Spinal cord (tissue), 10 donors: ENCODE measurements around the gene CHTF18. TPM values are rescaled to one million over a fixed set of nuclear protein-coding genes. Genes with fewer than 3 reads are reported as not detected.
"Not testable (repeated sequence)": the region's sequence is repeated elsewhere in the genome, so short reads cannot be mapped to it uniquely, and the experiment has no call there.

Experiments used
- DNase-seq, 6 donors: peaks; one replicate each; pipeline versions ENCODE4 v3.0.0 to v3.0.0-alpha.2; 2013 to 2015; ENCODE audit warnings: low spot score in 6 of 6, low read depth in 4 of 6
- H3K27ac ChIP-seq: one replicate; pipeline ENCODE4 v1.5.1; 2013; ENCODE audit warnings: low read depth, low read length, control low read depth
- H3K27me3 ChIP-seq: one replicate; pipeline ENCODE4 v1.6.1; 2013; ENCODE audit warnings: low read length; ENCODE audit not compliant: control insufficient read depth, insufficient read depth
- H3K36me3 ChIP-seq: one replicate; pipeline ENCODE4 v1.6.1; 2013; ENCODE audit warnings: low read length; ENCODE audit not compliant: control insufficient read depth, insufficient read depth
- H3K4me1 ChIP-seq: one replicate; pipeline ENCODE4 v1.6.1; 2013; ENCODE audit warnings: low read length; ENCODE audit not compliant: control insufficient read depth, insufficient read depth
- H3K4me3 ChIP-seq: one replicate; pipeline ENCODE4 v1.5.1; 2013; ENCODE audit warnings: low read depth, low read length, control low read depth
- H3K9me3 ChIP-seq: one replicate; pipeline ENCODE4 v1.6.1; 2013; ENCODE audit warnings: low read length; ENCODE audit not compliant: control insufficient read depth, insufficient read depth
- WGBS: methylation state at CpG from one replicate; pipeline ENCODE4 v1.1.5; 2013; ENCODE audit warnings: missing lambda C conversion rate; ENCODE audit not compliant: insufficient coverage; 5-methylcytosine and 5-hydroxymethylcytosine counted together
- polyA plus RNA-seq, 2 donors: library from polyadenylated mRNA; unstranded; fragments of 120-200 nt; gene quantifications; one replicate each; pipeline ENCODE4 v1.2.1, GENCODE V29; 2013; ENCODE audit not compliant: insufficient read length in 2 of 2
- total RNA-seq, 2 donors: library from RNA; depleted of rRNA in 1 of 2; stranded (reverse); fragments of 120-200 nt in 1 of 2; fragments of >200 nt in 1 of 2; gene quantifications; one replicate each; pipeline versions ENCODE4 v1.2.3 to v1.2.4, GENCODE V29; 2013 to 2014
- donor health status: healthy.

The CHTF18 gene
- total and polyA plus RNA-seq, 4 donors: 6.1 to 37.1 (median 23.3) TPM

DNA sequence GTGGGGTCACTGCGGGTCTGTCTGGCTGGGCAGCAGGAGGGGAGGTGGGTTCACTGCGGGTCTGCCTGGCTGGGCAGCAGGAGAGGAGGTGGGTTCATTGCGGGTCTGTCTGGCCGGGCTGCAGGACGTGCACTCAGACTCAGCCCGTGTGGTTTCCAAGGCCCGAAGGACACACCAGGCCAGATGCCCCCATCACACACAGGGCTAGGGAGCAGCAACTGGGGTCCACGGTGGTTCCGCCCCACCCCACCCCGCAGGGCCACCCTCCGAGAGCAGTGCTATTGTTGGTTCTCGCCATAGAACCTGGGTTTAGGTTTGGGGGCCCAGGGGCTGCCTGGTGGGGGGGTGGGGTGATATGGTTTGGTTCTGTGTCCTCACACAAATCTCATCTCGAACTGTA lies 41.8 kb upstream of the CHTF18 start:
- 80% methylated on average over 8 of the region's 13 CpGs for WGBS
- Histone ChIP-seq H3K9me3 (no peaks in the 10 kb centered on the region), H3K4me1 (peaks cover 3% of the 10 kb centered on the region), H3K27me3 (peaks cover 4% of the 10 kb centered on the region), H3K36me3 (no peaks in the 10 kb centered on the region), H3K4me3 (no peak overlapping the region), H3K27ac (no peak overlapping the region)
- no peak for DNase-seq

DNA sequence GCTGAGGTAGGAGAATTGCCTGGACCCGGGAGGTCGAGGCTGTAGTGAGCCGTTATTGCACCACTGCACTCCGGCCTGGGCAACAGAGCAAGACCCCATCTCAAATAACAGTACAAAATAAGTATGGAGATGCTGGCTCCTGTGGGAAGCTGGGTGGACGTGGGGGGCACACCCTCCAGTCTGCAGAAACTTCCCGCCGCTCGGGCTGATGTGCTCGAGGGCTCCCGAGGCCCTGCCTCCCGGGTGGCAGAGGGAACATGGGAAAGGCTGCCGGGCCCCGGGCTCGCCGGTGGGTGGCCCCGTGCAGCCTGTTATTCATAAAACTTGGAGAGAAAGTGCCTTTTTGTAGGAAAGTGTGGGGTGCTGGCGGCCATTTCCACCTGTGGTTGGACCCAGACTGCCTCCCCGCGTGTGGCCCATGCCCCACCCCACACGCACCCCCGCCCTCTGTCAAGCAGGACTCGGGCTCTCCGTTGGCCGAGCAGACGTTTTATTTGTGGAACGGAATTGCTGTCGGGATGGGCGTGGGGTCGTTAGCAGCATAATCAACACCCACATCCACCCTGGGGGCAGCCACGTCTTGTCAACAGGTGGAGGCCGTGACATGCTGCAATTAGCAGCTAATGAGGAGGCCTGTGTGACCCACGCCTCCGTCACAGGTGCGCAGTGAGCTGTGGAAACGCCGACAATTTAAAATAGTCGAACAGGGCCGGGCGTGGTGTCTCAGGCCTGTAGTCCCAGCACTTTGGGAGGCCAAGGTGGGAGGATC lies 40.3 kb upstream of the CHTF18 start:
- H3K27ac ChIP-seq: no peak overlapping the region
- no peak overlapping the region for H3K4me3 ChIP-seq
- H3K36me3 ChIP-seq: no peaks in the 10 kb centered on the region
- DNase-seq: no peak
- peaks cover 9% of the 10 kb centered on the region for H3K27me3 ChIP-seq
- peaks cover 5% of the 10 kb centered on the region for H3K4me1 ChIP-seq
- 78% methylated on average over 33 of the region's 39 CpGs for WGBS
- H3K9me3 ChIP-seq: no peaks in the 10 kb centered on the region

DNA sequence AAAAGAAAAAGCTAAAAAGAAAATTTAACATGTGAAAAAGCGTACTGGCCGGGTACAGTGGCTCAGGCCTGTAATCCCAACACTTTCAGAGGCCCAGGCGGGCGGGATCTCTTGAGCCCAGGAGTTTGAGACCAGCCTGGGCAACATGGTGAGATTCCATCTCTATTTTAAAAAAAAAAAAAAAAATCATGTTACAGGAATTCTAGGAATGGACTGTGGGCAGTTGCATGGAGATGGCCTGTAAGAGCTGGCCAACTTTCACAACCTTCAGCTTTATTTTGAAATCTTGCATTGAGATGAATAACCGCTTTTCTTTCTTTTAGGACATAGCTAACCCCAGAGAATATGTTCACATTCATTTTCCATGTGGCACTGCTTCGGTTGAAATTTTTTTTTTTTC lies 39.4 kb upstream of the CHTF18 start:
- no peak for DNase-seq
- Histone ChIP-seq H3K4me1 (peaks cover 5% of the 10 kb centered on the region), H3K36me3 (no peaks in the 10 kb centered on the region), H3K4me3 (no peak overlapping the region), H3K27ac (no peak overlapping the region), H3K27me3 (peaks cover 9% of the 10 kb centered on the region), H3K9me3 (no peaks in the 10 kb centered on the region)
- WGBS: 100% methylated on average over 1 of the region's 6 CpGs

DNA sequence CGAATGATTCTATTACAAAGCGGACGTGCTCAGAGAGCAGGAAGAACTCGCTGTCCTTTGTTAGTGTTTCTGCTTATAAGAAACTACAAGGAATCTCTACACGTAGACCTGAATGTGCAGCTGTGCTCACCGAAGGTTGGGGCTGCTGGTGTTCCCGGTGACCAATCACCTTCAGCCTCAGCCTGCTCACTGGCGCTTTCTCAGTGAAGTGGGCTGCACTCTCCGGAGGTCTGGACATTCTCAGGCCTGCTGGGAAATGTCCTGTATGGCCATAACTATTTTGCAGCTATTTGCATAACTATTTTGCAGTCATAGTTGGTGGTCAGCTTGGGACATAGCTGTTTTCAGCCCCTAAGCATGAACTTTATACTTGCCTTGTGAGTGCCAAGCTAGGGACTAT lies 37.9 kb upstream of the CHTF18 start:
- no peaks in the 10 kb centered on the region for H3K36me3 ChIP-seq
- DNase-seq: no peak
- peaks cover 9% of the 10 kb centered on the region for H3K27me3 ChIP-seq
- no peak overlapping the region for H3K27ac ChIP-seq
- no peak overlapping the region for H3K4me3 ChIP-seq
- whole genome bisulfite sequencing: 53% methylated on average over 9 of the region's 9 CpGs
- no peaks in the 10 kb centered on the region for H3K9me3 ChIP-seq
- H3K4me1 ChIP-seq: peaks cover 5% of the 10 kb centered on the region

DNA sequence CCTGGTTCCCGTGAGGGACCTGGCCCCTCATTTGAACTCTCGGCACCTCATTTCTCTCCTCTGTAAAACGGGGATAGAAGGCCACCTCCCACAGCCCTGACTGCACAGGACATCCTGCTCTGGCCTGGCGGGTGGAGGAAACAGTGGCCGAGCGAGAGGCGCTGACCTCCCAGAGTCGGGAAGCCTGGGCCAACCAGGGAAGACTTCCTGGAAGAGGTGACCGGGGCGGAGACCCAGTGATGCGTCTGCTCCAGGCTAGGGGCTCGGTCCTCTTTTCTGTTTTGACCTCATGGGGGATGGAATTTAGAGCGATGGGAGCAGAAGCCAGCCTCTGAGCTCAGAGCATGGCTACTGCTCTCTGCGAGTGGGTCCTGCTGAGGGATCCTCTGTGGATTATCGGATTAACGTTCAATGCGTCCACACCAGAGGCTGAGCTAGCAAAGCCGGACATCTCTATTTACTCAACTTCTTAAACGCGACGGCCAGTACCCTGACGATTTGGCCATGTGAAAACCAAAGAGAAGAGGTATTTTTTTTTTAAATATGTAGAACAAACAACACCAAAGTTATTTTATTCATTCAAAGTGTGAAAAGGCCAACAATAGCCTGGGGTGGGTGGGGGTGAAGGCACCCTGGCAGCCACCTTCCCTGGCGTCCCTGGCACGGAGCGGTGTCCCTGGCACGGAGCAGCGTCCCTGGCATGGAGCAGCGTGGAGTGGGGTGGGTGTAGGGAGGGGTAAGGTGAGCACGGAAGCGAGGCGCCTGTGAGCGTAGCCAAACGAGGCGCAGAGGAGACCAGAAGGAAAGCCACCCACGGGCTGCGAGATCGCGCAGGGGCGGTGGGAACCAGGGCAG lies 37.0 kb upstream of the CHTF18 start:
- peaks cover 5% of the 10 kb centered on the region for H3K4me1 ChIP-seq
- H3K27me3 ChIP-seq: peaks cover 9% of the 10 kb centered on the region
- DNase-seq: no peak
- no peak overlapping the region for H3K27ac ChIP-seq
- H3K4me3 ChIP-seq: no peak overlapping the region
- no peaks in the 10 kb centered on the region for H3K9me3 ChIP-seq
- H3K36me3 ChIP-seq: no peaks in the 10 kb centered on the region
- WGBS: 54% methylated on average over 33 of the region's 39 CpGs

DNA sequence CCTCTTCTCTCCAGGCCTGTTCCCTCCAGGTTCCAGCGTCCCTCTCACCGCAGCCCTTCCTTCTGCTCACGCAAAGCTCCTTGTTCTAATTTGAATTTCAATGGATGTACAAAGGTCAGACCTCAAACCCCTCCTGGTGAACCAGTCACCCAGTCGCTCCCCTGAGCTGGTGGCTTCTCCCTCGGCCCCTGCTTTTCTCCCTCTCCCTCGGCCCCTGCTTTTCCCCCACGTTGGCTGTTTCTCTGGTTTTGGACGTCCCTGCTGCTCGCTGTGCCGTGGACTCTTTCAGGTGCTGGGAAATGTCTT lies 36.5 kb upstream of the CHTF18 start:
- Histone ChIP-seq H3K27ac (no peak overlapping the region), H3K4me3 (no peak overlapping the region), H3K9me3 (no peaks in the 10 kb centered on the region), H3K27me3 (peaks cover 9% of the 10 kb centered on the region), H3K4me1 (peaks cover 5% of the 10 kb centered on the region), H3K36me3 (no peaks in the 10 kb centered on the region)
- DNase-seq: no peak
- 6% methylated on average over 4 of the region's 10 CpGs for WGBS

DNA sequence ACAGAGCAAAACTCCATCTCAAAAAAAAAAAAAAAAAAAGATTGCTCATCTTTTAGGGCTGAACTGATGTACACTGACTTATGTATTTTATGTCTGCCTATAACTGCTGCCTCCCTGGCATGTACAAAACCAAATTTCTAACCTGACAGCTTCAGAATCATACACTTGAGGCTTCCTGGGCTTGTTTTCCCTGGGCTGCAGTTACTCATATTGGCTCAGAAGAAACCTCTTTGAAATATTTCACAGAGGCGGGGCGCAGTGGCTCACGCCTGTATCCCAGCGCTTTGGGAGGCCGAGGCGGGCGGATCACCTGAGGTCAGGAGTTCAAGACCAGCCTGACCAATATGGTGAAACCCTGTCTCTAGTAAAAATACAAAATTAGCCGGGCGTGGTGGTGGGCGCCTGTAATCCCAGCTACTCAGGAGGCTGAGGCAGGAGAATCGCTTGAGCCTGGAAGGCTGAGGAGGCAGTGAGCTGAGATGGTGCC lies 34.3 kb upstream of the CHTF18 start:
- WGBS: 99% methylated on average over 9 of the region's 11 CpGs
- H3K4me3 ChIP-seq, H3K4me1 ChIP-seq, DNase-seq, H3K36me3 ChIP-seq, H3K27me3 ChIP-seq, H3K27ac ChIP-seq, H3K9me3 ChIP-seq: not testable (repeated sequence)

DNA sequence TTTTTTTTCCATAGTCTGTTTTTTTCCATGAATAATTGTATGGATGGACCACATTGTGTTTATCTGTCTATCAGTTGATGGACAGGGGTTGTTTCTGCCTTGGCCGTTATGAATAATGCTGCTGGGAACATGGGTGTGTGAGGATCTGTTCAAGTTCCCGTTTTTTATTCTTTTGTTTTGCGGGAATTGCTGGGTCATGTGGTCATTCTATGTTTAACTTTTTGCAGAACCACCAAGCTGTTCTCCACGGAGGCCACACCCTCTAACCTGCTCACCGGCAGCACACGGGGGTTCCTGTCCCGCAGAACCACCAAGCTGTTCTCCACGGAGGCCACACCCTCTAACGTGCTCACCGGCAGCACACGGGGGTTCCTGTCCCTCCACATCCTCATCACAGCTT lies 33.8 kb upstream of the CHTF18 start:
- H3K27ac ChIP-seq: no peak overlapping the region
- H3K4me3 ChIP-seq: no peak overlapping the region
- peaks cover 5% of the 10 kb centered on the region for H3K4me1 ChIP-seq
- 82% methylated on average over 6 of the region's 11 CpGs for WGBS
- no peaks in the 10 kb centered on the region for H3K9me3 ChIP-seq
- DNase-seq: no peak
- H3K36me3 ChIP-seq: no peaks in the 10 kb centered on the region
- peaks cover 9% of the 10 kb centered on the region for H3K27me3 ChIP-seq

DNA sequence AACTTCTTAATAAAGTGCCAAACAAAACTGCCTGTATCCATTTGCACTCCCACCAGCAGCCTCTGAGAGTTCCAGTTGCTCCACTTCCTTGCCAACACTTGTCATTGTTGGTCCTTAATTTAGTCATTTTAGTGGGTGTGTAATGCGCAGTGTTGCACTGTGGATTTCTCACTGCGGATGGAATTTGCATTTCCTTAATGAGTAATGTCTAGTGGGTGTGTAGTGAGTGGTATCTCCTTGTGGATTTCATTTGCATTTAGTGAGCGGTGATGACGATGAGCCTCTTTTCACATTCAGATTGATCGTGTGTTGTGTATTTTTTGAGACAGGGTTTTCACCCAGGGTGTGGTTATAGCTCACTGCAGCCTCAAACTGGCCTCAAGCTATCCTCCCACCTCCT lies 32.0 kb upstream of the CHTF18 start:
- 90% methylated on average over 2 of the region's 5 CpGs for WGBS
- Histone ChIP-seq H3K27me3 (peaks cover 7% of the 10 kb centered on the region), H3K27ac (no peak overlapping the region), H3K36me3 (no peaks in the 10 kb centered on the region), H3K4me3 (no peak overlapping the region), H3K4me1 (peaks cover 5% of the 10 kb centered on the region), H3K9me3 (no peaks in the 10 kb centered on the region)
- no peak for DNase-seq
